ENCODE data around the gene ZNF778.
"Not testable (repeated sequence)": the region's sequence is repeated elsewhere in the genome, so short reads cannot be mapped to it uniquely, and the experiment has no call there.

ZNF778 gene

DNA sequence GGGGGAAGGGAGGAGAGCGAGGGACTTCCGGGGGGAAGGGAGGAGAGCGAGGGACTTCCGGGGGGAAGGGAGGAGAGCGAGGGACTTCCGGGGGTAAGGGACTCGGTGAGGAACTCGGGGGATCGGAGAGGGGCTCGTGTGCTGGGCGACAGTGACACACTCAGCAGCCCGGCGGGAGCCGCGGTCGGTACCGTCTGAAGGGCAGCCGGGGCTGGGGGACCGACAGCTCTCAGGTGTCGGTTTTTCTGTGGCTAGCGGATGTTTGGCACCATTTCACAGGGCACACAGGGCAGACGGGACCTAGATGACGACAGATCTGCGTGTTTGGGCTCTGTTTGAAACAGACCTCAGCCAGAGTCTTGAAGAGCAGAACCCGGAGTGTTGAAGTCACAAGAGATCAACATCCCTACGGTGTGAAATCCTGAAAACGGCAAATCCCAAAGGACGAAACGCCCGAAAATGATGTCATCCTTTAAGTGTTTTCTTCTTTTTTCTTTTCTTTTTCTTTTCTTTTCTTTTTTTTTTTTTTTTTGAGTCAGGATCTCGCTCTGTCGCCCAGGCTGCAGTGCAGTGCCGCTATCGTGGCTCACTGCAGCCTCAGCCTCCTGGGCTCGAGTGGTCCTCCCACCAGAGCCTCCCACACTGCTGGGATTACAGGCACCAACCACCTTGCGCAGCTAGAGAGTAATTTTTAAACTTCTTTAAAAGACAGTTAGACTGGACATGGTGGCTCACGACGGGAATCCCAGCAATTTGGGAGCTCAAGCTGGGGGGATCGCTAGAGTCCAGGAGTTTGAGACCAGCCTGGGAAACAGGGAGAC lies 23.9 kb downstream of the ZNF778 start:
- no peak for TF ChIP-seq CTCF (IDR thresholded peaks at IDR 0.05; ENCODE audit: insufficient read depth, low read length, missing control alignments)
- POLR2A ChIA-PET: interaction anchor here (0.6 to 1.1 kb wide), 2 partner anchors 254 to 456 kb away, joined by 3 to 4 read pairs; no protein-coding TSS in a partner anchor
- peak; percentile 28 for DNase-seq (ENCODE audit: low read depth, low spot score)
- peak overlapping the region; percentile 96 for H3K4me3 ChIP-seq (ENCODE audit: low read depth, low read length)
- CTCF ChIA-PET: interaction anchor here (0.7 to 2.2 kb wide), 7 partner anchors 10 to 316 kb away, joined by 3 to 16 read pairs (median 6); no protein-coding TSS in a partner anchor

DNA sequence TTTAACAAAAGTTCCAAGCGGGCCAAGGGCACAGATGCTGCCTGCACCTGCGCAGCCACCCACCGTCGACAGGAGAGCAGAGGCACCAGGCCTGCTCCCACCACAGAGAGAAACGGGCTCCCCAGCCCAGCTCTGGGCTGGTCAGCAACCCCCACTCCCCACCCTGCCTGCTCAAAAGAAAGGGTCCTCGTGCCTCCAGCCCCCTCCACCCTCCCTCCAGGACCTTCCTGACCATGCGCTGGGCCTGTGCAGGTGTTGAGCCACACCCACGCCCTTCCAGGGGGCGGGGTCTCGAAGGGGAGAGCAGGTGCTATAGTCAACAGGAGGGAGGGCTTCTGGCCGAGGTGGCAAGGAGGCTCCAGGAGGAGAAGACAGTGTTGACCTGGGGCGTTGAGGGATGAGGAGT lies 25.3 kb downstream of the ZNF778 start:
- ChIA-PET CTCF (no interaction called here), POLR2A (no interaction called here)
- TF ChIP-seq CTCF (IDR thresholded peaks at IDR 0.05; ENCODE audit: insufficient read depth, low read length, missing control alignments): no peak
- DNase-seq (ENCODE audit: low read depth, low spot score): no peak
- no peak overlapping the region for H3K4me3 ChIP-seq (ENCODE audit: low read depth, low read length)

- CTCF ChIA-PET: no interaction called here
- no peak for TF ChIP-seq CTCF (IDR thresholded peaks at IDR 0.05; ENCODE audit: insufficient read depth, low read length, missing control alignments)
- POLR2A ChIA-PET: no interaction called here
- H3K4me3 ChIP-seq (ENCODE audit: low read depth, low read length): no peak overlapping the region
- no peak for DNase-seq (ENCODE audit: low read depth, low spot score)
These were observed 26.2 kb downstream of the ZNF778 start for GRCh38 chr16:89243664-89244063.

DNA sequence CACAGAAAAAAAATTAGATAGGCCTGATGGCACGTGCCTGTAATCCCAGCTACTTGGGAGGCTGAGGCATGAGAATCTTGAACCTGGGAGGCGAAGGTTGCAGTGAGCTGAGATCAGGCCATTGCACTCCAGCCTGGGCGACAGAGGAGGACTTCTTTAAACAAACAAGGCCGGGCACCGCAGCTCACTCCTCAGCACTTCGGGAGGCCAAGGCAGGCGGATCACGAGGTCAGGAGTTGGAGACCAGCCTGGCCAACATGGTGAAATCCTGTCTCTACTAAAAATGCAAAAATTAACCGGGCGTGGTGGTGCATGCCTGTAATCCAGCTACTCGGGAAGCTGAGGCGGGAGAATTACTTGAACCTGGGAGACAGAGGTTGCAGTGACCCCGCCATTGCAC lies 26.8 kb downstream of the ZNF778 start:
- DNase-seq (ENCODE audit: low read depth, low spot score); CTCF ChIA-PET; H3K4me3 ChIP-seq (ENCODE audit: low read depth, low read length); POLR2A ChIA-PET: not testable (repeated sequence)

- TF ChIP-seq CTCF (IDR thresholded peaks at IDR 0.05; ENCODE audit: insufficient read depth, low read length, missing control alignments): no peak
- no peak for DNase-seq (ENCODE audit: low read depth, low spot score)
- POLR2A ChIA-PET: no interaction called here
- H3K4me3 ChIP-seq (ENCODE audit: low read depth, low read length): no peak overlapping the region
- CTCF ChIA-PET: no interaction called here
These were observed 27.3 kb downstream of the ZNF778 start for GRCh38 chr16:89244754-89245153.

GRCh38 chr16:89246383-89246902 lies 28.9 kb downstream of the ZNF778 start:
- H3K4me3 ChIP-seq (ENCODE audit: low read depth, low read length): peak overlapping the region; percentile 58
- ChIA-PET POLR2A (interaction anchor here (1.2 kb wide), 1 partner anchor 10 kb away, joined by 3 read pairs; no protein-coding TSS in a partner anchor), CTCF (interaction anchor here (0.9 to 2.5 kb wide), 2 partner anchors 43 to 310 kb away, joined by 3 to 8 read pairs; no protein-coding TSS in a partner anchor)
- no peak for DNase-seq (ENCODE audit: low read depth, low spot score)
- TF ChIP-seq CTCF (IDR thresholded peaks at IDR 0.05; ENCODE audit: insufficient read depth, low read length, missing control alignments): no peak
